Epithelial cell of esophagus (primary cell): ENCODE measurements around the gene MEIS3.

Experiments used
- DNase-seq: peaks from one replicate; pipeline ENCODE4 v3.0.0; 2010; ENCODE audit warnings: low read depth
- H3K4me3 ChIP-seq: 2 replicates; pipeline ENCODE4 v1.5.1; 2011; ENCODE audit warnings: mild to moderate bottlenecking, low read length, control low read depth
- TF ChIP-seq, protein P1 (sequence below): IDR thresholded peaks from 2 replicates; pipeline ENCODE4 v1.5.1; 2011; ENCODE audit warnings: low read depth, mild to moderate bottlenecking, low read length, control low read depth, inconsistent platforms; ENCODE audit not compliant: insufficient read depth; ENCODE audit errors: missing control alignments

The MEIS3 gene

DNA sequence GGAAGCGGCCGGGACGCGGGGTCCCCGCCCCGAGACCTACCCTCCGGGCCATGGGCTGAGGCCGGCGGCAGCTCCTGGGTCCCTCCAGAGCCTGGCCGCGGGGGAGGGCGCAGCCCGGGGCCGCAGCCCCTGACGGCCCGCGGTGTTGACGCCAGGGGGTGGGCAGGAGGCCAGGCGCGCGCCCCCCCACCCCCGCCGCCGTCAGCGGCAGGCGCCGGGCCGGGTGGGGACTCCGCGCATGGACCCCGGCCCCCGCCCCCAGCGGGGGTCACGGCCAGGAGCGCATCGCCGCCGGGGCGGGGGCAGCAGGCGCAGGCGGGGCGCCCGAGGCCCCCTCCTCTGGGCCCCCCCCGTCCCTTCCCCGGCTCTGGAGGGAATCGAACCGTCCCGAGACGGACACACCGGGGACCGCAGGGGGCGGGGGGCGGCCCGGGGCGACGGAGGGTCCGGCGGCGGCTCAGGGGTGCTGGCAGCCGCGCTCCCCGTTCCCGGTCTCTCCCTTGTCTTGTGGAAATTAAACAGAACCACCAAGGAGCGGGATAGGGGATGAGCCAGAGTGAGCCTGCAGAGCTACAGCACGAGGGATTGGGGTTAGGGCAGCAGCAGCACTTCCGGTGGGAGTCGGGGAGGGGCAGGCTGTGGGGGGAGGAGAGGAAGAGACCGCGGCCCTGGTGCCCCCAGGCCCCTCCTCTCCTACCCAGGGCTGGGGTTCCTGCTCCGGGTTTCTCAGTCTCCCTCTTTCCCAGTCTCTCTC is at the start of gene MEIS3:
Gene MEIS3 (minus strand): TSS at position 498 of the 754 bp plus-strand sequence. CDS start 446 bp downstream, at position 52.
- DNase-seq, result no peak
- H3K4me3 ChIP-seq, result peak within 1 kb of the TSS; percentile 14
- TF ChIP-seq, protein P1, sequence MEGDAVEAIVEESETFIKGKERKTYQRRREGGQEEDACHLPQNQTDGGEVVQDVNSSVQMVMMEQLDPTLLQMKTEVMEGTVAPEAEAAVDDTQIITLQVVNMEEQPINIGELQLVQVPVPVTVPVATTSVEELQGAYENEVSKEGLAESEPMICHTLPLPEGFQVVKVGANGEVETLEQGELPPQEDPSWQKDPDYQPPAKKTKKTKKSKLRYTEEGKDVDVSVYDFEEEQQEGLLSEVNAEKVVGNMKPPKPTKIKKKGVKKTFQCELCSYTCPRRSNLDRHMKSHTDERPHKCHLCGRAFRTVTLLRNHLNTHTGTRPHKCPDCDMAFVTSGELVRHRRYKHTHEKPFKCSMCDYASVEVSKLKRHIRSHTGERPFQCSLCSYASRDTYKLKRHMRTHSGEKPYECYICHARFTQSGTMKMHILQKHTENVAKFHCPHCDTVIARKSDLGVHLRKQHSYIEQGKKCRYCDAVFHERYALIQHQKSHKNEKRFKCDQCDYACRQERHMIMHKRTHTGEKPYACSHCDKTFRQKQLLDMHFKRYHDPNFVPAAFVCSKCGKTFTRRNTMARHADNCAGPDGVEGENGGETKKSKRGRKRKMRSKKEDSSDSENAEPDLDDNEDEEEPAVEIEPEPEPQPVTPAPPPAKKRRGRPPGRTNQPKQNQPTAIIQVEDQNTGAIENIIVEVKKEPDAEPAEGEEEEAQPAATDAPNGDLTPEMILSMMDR, result no peak

DNA sequence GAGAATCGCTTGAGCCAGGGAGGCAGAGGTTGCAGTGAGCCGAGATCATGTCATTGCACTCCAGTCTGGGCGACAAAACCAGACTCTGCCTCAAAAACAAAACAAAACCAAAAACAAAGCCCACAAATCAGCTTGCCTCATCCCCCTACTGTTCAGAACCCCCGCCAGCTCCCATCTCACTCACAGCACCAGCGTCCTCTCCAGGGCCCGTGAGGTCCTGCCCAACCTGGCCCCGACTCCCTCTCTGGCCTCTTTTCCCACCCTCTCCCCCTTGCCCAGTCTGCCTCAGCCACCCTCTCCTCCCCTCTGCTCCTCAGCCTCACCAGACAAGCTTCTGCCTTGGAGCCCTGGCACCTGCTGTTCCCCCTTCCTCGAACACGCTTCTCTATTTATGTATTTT is 48.6 kb upstream of the MEIS3 start:
- no peak overlapping the region for H3K4me3 ChIP-seq
- TF ChIP-seq, protein P1, result no peak
- no peak for DNase-seq

DNA sequence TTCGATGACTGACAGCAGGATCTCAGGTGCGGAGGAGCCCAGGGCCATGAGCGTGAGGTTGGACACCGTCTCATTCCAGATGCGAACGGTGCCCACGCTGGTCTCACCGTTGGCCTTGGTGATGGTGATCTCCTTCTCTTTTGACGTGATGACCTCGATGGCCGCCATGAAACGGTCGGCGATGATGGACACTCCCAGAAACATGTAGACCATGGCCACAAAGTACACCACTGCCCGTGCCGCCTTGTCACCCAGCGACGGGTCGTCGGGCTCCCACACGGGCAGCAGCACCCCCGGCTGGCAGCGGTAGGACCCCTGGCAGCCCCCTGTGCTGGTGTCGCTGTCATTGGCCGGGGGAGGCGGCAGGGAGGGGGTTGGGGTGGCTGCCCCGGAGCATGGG is 46.6 kb upstream of the MEIS3 start:
- H3K4me3 ChIP-seq, result no peak overlapping the region
- TF ChIP-seq, protein P1, result no peak
- DNase-seq, result no peak

DNA sequence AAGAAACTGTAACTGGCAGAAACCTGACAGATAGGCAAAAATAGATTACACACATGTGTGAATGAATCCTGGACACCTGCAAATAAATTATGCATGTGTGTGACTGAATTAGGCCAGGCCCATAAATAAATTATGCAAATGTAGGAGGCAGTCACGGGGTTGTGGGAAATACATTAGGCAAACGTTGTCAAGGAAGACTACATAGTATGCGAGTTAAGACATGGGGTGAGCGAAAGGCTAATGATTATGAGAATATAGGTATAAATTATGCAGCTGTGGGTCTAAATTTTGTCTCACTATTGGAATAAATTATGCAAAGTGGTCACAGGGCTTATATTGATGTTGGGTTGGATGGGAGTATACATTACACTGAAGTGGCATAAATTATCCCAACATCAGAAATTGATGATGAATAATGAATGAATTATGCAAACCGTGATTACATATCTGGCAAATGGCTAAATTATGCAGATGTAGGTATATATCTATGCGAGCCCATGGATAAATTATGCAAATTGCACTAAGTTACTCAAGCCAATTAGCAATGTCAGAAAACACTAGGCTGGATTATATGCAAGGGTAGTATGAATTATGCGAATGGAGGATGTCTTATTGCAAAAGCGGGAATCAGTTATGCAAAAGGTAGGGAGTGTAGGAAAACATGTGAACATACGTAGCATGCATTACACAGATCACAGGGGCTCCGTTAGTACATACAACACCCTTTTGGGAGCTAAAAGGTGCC is 45.5 kb upstream of the MEIS3 start:
- TF ChIP-seq, protein P1, result no peak
- DNase-seq, result no peak
- H3K4me3 ChIP-seq, result no peak overlapping the region

DNA sequence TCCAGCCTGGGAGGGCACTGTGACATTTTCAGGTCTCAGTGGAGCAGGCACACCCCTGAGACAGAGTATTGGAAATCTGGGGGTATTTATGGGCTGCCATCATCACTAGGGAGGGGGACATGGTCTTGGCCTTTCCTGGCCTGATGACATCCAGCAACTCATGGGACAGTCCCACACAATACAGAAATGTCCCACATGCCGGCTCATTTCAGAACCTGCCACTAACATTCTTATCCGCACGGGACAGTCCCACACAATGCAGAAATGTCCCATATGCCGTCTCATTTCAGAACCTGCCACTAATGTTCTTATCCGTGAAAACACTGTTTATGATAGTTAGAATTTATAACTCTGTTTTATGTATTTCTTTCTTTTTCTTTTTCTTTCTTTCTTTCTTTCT is 42.5 kb upstream of the MEIS3 start:
- TF ChIP-seq, protein P1, result no peak
- H3K4me3 ChIP-seq, result no peak overlapping the region
- no peak for DNase-seq

DNA sequence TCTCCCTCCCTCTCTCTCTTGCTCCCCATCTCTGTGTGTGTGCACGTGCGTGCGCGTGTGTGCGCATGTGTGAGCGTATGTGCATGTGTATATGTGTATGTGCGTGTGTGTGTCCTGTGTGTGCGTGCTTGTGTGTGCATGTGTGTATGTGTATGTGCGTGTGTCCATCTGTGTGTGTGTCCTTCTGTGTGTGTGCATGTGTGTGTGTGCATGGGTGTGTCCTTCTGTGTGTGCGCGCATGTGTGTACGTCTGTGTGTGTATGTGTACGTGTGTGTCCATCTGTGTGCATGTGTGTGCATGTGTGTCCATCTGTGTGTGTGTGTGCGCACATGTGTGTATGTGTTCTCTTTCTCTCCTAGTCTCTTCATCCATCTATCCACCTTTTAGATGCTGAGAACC is 40.1 kb upstream of the MEIS3 start:
- TF ChIP-seq, protein P1, result no peak
- H3K4me3 ChIP-seq, result no peak overlapping the region
- DNase-seq, result no peak
